OCI-M1 (cell line): ENCODE data around the gene B3GNT5.

Source experiments
- DNase-seq: peaks from one replicate; lab custom pipeline; 2025; lab: John Stamatoyannopoulos, UW

The B3GNT5 gene

GRCh38 chr3:183265834-183266417 lies 12.9 kb downstream of the B3GNT5 start:
- DNase-seq: no peak

- DNase-seq: no peak
Measured at GRCh38 chr3:183266454-183266853, 13.4 kb downstream of the B3GNT5 start.

GRCh38 chr3:183267140-183267539 lies 14.1 kb downstream of the B3GNT5 start:
- no peak for DNase-seq

- DNase-seq: peak; percentile 16
Measured at GRCh38 chr3:183268366-183268765, 15.3 kb downstream of the B3GNT5 start.

GRCh38 chr3:183269345-183269744 lies 16.3 kb downstream of the B3GNT5 start:
- no peak for DNase-seq

GRCh38 chr3:183270344-183270743 lies 17.3 kb downstream of the B3GNT5 start:
- no peak for DNase-seq

- DNase-seq: no peak
Measured at GRCh38 chr3:183272142-183272541, 19.1 kb downstream of the B3GNT5 start.

GRCh38 chr3:183272791-183273190 lies 19.7 kb downstream of the B3GNT5 start:
- peak; percentile 29 for DNase-seq

- DNase-seq: no peak
Measured at GRCh38 chr3:183274609-183275008, 21.6 kb downstream of the B3GNT5 start.

GRCh38 chr3:183275418-183275817 lies 22.4 kb downstream of the B3GNT5 start:
- DNase-seq: peak; percentile 86

- DNase-seq: no peak
Measured at GRCh38 chr3:183275937-183276336, 22.9 kb downstream of the B3GNT5 start.

- no peak for DNase-seq
Measured at GRCh38 chr3:183277260-183277659, 24.2 kb downstream of the B3GNT5 start.

GRCh38 chr3:183278479-183279088 lies 25.5 kb downstream of the B3GNT5 start:
- DNase-seq: no peak

GRCh38 chr3:183279371-183279770 lies 26.3 kb downstream of the B3GNT5 start:
- DNase-seq: no peak

GRCh38 chr3:183281126-183281797 lies 28.2 kb downstream of the B3GNT5 start:
- no peak for DNase-seq

GRCh38 chr3:183283886-183284285 lies 30.8 kb downstream of the B3GNT5 start:
- DNase-seq: no peak

GRCh38 chr3:183284570-183284969 lies 31.5 kb downstream of the B3GNT5 start:
- no peak for DNase-seq

- no peak for DNase-seq
Measured at GRCh38 chr3:183285318-183285717, 32.3 kb downstream of the B3GNT5 start.

- peak; percentile 75 for DNase-seq
Measured at GRCh38 chr3:183285828-183286457, 32.9 kb downstream of the B3GNT5 start.

- DNase-seq: peak; percentile 64
Measured at GRCh38 chr3:183287301-183287971, 34.4 kb downstream of the B3GNT5 start.

GRCh38 chr3:183288117-183288516 lies 35.1 kb downstream of the B3GNT5 start:
- peak; percentile 23 for DNase-seq

- no peak for DNase-seq
Measured at GRCh38 chr3:183290216-183290615, 37.2 kb downstream of the B3GNT5 start.
